Midbrain (tissue), 1 donor: Measurements from ENCODE around the gene VANGL2.

Experiments used
- DNase-seq: peaks from one replicate; lab custom pipeline; 2025; lab: John Stamatoyannopoulos, UW

Gene VANGL2

DNA sequence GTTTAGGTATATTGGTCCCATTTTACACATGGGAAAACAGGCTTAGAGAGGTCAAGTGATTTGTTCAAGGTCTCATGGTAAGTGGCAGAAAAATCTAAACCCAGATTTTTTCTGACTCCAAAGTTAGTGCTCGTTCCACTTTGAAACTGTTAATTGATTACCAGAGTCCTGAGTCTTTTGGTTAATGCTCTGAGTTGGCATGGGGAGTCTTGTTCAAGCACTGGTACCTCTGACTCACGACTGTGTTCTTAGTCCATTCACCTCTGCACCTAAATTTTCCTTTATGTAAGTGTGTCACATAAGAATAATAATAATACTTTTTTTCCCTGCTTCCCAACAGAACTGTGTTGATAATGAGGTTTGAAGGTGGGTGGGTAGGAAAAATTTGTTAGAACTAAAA is 59.3 kb downstream of the VANGL2 start:
- DNase-seq, result no peak

DNA sequence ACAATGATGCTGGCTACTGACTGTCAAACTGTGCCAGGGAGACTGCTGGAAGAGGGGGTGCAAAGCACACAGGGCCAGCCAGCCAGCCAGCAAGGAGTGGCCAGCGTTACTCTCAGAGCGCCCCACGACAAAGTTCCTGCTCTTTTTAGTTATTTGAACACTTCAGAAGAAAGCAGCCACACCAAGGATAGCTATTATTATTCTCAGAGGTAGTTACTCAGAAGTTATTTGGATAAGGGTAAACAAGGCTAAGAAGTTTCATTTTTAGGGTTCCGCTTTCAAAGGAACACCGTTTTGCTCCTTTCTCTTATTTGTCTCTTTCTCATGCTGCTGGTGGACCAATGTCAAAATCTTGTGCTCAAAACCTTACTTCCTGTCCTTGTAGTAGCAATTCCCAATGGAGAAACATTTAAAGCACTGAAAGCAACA is 59.9 kb downstream of the VANGL2 start:
- no peak for DNase-seq

GRCh38 chr1:160460683-160461287 is 60.4 kb downstream of the VANGL2 start:
- no peak for DNase-seq

- DNase-seq, result no peak
These were observed 64.8 kb downstream of the VANGL2 start for GRCh38 chr1:160465123-160465522.

- DNase-seq, result no peak
These were observed 66.6 kb downstream of the VANGL2 start for GRCh38 chr1:160466961-160467360.

GRCh38 chr1:160467576-160467975 is 67.2 kb downstream of the VANGL2 start:
- DNase-seq, result no peak

GRCh38 chr1:160471253-160471652 is 70.9 kb downstream of the VANGL2 start:
- no peak for DNase-seq

DNA sequence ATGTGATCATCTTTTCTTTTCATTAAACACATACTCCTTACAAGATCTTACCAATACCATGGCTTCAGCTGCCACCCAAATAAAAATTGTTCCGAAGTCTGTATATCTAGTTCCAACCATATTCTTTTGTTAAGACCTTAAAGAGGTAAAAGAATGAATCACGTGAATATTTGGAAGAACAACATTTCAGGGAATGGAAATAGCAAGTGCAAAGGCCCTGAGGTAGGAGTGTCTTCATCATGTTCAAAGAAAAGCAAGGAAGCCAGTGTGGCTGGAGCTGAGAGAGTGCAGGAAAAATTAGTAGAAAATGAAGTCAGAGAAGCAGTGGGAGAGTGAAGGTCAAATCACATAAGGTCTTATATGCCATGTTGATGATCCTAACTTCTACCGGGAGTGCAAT is 71.7 kb downstream of the VANGL2 start:
- DNase-seq, result no peak

- DNase-seq, result no peak
These were observed 74.3 kb downstream of the VANGL2 start for GRCh38 chr1:160474392-160475242.
